A549 (cell line): ENCODE data around the gene HOXA4.

Experiments used
- HOXB13 ChIP-seq: fragments of 250-450 bp; sonication (Bioruptor Pico); IDR thresholded peaks from 2 replicates; pipeline ENCODE4 v1.5.0; 2020; ENCODE audit warnings: low read depth, mild to moderate bottlenecking, moderate library complexity
- JUN ChIP-seq, 2 experiments: fragments of >200 bp; sonication (Bioruptor Twin); formaldehyde crosslinking; IDR thresholded peaks; 2 replicates in 1 of 2; 3 replicates in 1 of 2; pipeline ENCODE4 v1.6.1; 2016 to 2017
- RFX5 ChIP-seq: fragments of 450-650 bp; IDR thresholded peaks from 2 replicates; pipeline ENCODE4 v1.7.1; 2014; ENCODE audit warnings: antibody characterized with exemption, mild to moderate bottlenecking, moderate library complexity
- TF ChIP-seq, protein P1 (sequence below): fragments of 200-600 bp; sonication (generic); IDR thresholded peaks from 2 replicates; pipeline ENCODE4 v1.6.1; 2016; ENCODE audit warnings: antibody characterized with exemption, mild to moderate bottlenecking, moderate library complexity

DNA sequence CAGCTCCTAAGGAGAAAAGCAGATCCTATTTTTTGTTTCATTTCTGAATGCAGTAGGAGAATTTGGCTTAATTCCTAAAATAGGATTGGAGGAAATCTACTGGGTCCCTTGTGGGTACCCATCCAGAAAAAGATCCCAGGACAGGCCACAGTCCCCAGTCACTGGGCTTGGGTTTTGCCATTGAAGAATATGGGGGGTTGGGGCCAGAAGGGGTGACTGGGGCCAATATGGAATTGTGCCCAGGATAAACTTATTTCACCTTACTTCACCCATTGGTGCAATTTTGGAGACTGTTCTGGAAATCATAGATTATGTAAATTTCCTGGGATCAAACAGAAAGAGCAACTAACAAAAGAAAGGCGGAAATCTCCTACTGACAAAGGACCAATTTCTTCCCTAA is 7.9 kb upstream of the HOXA4 start:
- TF ChIP-seq HOXB13 (CRISPR knock-in tag) (no peak), JUN (IDR thresholded peaks at IDR 0.05) (no peak), RFX5 (no peak)
- TF ChIP-seq, protein P1, sequence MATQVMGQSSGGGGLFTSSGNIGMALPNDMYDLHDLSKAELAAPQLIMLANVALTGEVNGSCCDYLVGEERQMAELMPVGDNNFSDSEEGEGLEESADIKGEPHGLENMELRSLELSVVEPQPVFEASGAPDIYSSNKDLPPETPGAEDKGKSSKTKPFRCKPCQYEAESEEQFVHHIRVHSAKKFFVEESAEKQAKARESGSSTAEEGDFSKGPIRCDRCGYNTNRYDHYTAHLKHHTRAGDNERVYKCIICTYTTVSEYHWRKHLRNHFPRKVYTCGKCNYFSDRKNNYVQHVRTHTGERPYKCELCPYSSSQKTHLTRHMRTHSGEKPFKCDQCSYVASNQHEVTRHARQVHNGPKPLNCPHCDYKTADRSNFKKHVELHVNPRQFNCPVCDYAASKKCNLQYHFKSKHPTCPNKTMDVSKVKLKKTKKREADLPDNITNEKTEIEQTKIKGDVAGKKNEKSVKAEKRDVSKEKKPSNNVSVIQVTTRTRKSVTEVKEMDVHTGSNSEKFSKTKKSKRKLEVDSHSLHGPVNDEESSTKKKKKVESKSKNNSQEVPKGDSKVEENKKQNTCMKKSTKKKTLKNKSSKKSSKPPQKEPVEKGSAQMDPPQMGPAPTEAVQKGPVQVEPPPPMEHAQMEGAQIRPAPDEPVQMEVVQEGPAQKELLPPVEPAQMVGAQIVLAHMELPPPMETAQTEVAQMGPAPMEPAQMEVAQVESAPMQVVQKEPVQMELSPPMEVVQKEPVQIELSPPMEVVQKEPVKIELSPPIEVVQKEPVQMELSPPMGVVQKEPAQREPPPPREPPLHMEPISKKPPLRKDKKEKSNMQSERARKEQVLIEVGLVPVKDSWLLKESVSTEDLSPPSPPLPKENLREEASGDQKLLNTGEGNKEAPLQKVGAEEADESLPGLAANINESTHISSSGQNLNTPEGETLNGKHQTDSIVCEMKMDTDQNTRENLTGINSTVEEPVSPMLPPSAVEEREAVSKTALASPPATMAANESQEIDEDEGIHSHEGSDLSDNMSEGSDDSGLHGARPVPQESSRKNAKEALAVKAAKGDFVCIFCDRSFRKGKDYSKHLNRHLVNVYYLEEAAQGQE = no peak
